UCSD-AML1 (cell line): Measurements from ENCODE around the gene ESPNL.
"Not testable (repeated sequence)": the region's sequence is repeated elsewhere in the genome, so short reads cannot be mapped to it uniquely, and the experiment has no call there.

Source experiments
- DNase-seq: peaks from one replicate; lab custom pipeline; 2025; ENCODE audit not compliant: unreplicated experiment; lab: John Stamatoyannopoulos, UW

Gene ESPNL

DNA sequence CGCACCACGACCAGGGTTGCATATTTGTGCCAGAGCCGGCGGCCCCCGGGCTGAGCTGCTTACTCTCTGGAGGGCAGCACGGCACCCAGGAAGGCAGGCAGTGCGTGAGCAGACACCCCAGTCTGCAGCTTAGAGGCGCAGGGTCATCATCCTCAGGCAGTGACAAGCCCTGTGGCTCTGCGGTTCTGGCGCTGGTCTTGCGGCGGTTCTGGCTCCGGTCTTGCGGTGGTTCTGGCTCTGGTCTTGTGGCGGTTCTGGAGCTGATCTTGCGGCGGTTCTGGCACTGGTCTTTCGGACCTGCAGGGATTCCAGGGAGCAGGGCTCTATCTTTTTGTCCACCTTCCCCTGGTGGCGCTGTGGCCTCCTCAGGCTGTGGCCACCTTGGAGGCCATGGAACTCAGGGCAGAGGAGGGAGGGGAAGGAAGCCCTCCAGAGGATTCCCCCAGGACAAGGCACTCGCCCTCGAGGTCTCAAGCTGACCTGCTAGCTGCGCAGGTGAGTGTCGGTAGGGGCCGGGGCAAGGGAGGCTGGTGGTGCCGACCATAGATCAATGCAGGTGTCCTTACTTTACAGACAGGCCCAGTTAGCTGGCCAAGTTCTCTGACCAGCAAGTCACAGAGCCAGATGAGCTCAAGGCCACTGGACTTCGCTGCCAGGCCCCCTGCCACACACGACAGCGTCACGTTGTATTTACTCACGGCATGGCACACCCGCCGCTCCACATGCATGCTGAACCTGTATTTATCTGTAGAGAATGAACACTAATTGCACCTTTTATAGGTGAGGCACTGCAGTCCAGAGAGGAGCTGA is 14.9 kb downstream of the ESPNL start:
- no peak for DNase-seq

DNA sequence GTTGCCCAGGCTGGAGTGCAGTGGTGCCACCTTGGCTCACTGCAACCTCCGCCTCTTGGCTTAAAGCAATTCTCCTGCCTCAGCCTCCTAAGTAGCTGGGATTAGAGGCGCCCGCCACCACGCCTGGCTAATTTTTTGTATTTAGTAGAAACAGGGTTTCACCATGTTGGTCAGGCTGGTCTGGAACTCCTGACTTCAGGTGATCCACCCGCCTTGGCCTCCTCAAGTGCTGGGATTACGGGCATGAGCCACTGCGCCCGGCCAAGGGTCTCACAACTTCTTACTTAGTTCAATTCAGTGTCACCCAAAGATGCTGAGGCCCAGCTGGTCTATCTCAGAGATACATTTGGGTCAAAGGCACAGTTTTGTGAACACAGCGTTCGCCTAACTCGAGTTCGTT is 15.6 kb downstream of the ESPNL start:
- not testable (repeated sequence) for DNase-seq

DNA sequence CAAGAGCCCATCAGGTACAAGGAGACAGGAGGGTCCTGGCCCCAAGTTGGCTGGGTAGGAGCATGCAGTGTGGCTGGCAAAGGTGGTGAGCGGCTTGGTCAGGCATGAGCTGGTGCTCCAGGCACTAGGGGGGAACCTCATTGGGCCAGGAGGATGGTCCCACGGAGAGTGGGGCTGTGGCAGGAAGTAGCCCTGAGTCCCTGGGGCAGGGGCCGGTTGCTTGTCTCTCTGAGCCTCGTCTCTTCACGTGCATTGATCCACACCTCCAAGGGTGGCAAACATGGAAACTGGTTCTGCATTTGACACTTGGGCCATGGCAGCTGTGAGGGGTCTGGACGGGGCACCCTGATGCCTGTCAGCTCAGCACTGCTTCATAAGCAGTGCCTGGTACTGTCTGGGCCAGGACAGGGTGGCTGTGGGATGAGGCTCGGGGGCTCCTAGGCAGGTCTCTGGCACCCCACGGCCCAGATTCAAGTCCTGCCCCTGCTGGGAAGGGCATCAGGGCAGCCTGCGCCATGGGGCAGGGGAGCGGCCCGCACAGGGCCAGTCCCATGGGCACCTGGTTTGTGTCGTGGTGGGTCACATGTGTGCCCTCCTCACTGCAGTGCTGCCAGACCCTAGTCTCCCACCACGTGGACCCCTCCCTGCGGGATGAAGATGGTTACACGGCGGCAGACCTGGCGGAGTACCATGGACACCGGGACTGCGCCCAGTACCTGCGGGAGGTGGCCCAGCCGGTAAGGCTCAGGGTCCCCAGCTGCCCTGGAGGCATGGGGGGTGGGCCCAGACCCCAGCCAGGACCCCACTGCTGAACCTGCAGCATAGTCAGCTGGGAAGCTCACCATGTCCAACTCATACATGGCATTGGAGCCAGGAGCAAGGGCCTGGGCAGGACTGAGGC is 16.4 kb downstream of the ESPNL start:
- DNase-seq = no peak

DNA sequence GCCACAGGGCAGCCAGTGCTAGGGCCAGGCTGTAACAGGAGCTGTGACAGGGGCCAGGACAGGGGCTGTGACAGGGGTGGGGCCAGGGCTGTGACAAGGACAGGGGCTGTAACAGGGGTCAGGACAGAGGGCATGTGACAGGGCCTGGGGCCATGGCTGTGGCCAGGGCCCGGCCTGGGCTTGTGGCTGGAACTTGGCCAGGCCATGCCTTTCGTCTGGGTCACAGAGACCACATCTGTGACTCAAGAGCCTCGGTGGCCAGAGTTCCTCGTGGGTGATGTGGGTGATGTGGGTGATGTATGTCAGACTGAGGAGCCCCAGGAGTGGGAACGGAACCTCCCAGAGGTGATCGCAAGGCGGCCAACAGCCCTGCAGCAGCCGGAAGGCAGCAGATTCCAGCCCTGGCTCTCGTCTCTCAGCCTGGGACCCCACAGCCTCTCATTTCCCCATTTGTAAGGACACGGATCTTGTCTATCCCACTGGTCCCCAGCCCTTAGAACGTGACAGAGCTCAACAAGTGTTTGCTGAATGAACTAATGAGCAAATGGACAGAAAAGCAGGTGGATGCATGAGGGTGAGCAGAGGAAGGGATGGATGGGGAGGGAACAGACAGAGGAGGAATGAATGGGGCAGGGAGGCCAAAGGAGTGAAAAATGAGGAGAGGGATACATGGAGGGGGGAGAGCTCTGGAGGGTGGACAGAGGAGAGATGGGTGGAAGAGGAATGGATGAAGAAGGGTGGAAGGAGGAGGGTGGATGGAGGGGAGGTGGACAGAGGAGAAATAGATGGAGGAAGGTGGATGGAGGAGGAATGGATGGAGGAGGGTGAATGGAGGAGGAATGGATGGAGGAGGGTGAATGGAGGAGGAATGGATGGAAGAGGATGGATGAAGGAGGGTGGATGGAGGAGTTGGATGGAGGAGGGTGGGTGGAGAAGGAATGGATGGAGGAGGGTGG is 17.3 kb downstream of the ESPNL start:
- no peak for DNase-seq

DNA sequence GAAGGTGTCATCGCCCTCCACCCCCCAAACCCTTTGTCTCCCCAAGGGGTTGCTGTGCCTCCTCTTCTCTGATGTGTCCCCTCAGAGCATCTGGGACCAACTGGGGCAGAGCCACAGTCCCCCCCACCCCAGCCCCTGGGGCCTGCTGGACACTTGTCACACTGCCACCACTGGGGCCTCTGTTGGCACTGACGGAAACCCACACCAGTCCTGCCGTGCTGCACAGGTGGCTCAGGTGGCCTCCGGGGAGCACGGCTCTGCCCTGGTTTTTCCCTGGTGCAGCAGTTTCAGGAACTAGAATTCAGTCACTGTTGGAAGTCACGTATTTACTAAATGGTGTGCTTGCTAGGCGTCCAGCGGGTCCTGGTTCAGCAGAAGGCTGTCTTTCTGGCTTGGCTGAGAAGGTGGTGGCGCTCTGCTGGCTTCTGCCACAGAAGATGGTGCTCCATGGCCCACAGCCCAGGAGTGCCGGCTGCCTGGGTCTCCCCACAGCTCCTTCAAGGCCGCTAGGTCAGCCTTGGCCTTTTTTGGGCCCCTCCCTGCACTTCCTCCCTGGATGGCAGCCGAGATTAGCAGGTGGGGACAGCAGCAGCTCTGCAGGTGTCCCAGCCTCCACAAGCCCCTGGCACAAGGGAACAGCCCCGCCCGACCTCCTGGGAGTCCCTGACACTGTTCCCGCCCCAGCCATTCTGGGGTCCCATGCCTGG is 19.8 kb downstream of the ESPNL start:
- DNase-seq = no peak

DNA sequence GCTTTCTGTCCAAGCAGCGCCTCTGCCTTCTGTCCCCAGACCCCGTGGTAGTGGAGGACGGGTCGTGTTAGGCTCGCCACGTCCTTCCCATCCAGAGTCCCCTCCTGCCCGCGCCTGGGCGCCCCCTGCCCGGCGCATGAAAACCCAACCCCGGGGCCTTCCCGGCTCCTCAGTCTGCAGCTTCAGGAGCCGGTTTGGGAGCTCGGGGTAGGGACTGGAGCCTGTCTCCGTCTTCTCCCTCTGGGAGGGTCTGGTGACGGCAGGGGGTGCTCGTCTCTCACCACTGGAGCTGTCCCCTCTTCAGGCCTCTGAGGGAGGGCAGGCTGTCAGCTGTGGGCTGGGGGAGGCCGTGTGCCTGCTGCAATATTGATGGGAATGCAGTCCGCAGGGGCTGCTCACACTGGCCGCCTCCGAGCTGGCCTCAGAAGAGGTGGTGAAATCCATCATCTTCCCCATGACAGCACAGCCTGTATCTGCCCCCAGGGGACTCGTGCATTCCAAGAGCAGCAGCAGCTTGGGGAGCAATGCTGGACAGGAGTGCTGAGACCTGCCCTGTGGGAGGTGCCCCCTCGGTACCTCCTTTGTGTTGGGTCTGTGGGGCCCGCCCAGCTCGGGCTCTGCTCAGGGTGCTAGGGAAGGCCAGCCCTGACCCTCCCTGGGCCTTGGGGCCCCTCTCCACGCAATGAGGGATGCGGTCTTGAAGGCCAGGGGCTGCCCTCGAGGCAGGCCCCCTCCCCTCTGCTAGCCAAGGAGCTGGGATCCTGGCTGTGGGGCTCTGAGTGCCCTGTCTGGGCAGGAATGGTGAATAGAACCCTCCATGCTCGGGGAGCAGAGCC is 20.5 kb downstream of the ESPNL start:
- DNase-seq = no peak

DNA sequence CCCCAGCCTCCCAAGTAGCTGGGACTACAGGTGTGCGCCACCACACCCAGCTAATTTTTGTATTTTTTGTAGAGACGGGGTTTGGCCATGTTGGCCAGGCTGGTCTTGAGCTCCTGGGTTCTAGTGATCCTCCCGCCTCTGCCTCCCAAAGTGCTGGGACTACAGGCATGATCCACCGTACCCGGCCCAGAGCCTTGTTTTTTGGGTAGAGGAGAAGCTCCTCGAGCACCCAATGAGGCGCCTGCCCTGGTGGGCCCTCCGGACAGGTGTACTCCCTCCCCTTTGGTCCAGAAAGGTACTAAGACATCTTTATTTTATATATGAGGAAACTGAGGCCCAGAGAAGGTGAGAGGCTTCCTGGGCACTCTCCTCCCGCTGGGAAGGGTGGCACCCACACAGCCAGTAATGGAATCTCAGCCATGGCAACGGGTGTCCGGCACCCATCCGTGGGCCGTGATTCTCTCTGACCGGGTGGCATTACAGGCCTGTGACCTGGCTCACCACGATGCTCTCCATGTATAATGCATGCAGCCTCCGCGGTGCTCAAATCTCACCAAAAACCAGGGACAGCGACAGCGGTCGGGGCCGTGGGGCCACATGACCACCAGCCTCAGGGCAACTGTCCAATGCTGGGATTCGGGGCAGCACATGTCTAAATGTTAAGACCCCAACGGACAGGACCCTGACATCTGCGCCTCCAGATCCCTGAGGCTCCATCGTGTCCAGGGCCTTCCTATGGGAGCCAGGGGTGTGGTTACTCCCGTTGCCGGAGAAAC is 21.6 kb downstream of the ESPNL start:
- DNase-seq = no peak

DNA sequence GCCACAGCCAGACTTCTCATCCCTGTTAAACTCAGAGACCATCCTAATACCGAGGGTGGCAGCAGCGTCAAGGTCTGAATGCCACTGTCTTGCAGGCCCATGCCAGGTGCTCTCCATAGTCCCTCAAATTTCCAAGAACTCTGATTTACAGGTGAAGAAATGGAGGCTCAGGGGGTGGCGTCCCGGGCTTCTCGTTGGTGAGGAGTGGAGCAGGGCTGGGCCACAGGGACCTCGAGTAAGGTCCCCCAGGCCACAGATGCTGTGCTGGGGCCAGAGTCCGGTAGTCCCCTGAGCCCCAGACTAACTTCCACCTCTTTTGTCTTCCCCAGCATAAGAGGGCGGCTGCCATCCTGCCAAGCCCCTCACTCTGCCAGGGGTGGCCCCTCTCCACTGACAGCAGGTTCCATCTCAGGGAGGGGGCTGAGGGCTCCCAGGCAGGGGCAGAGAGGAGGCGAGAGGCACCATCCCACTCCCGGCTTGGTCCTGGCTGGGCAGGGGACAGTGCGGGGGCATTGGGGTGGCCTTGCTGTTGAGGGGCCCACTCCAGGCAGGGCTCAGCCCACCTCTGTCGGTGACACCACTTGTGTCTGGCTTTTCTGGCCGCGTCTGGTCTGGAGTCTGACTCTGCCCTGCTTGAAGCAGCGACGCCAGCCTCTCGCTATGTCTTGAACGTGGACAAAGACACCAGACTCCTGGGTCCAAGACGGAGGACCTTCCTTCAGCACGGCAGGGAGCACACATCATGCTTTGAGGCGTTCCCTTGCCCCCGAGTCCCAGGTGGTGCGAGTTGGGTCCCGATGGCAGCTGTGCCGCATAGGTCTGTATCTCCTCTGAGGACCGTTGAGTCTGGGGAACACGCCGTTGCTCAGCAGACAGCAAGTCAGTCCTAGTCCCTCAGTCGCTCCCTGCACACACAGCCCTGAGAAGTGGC is 22.4 kb downstream of the ESPNL start:
- DNase-seq = no peak

DNA sequence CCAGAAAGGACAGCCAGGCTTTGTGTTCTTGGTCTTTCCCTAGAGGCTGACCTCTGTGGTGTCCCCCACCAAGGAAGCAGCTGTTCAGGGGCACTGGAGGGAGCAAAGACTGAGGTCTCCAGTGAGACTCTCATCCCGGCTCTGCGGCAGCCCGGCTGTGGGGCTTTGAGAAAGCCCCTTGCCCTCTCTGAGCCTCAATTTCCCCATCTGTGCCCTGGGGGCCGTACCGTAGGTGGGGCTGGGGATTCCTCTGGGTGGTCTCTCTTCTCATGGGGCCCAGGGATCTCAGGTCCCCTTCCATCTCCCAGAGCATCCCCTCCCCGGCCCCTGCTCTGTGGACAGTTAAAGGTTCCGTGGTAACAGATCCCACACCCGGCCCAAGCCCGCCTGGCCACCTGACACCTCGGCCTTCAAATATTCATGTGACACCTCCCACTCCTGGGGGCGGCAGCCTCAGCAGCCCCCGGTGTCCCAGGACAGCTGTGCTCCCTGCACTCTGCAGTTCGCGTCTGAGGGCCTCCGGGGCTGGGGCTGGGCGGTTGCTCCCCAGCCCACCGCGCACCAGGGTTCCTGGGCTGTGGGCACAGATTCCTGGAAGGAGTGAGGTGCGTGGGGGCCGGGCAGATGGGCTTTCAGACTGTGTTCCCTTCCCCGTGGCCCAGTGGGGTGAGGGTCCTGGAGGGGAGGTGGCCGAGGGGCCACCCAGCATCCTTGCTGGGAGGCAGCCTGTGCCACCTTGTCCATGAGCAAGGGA is 23.3 kb downstream of the ESPNL start:
- DNase-seq = no peak

DNA sequence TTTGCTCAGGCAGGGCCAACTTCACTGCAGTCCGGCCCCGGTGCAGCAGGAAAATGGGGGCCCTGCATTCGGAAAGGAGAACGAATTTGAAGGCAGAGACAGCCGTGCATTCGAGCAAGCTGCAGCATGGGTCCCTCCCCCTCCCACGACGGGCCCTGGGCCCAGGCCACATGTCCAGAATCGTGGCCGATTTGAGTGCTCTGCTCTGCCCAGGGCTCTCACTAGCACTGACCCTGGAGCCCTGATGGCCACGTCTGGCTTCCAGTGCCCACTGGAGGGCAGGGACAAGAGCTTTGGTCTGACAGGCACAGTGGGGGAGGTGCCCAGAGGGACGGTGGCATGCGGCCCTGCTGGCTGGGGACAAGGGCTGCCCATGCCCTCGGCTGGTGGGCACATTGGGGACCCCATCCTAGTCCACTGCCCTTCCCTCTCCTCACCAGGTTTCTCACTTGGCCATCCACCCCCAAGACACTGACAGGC is 23.9 kb downstream of the ESPNL start:
- no peak for DNase-seq

DNA sequence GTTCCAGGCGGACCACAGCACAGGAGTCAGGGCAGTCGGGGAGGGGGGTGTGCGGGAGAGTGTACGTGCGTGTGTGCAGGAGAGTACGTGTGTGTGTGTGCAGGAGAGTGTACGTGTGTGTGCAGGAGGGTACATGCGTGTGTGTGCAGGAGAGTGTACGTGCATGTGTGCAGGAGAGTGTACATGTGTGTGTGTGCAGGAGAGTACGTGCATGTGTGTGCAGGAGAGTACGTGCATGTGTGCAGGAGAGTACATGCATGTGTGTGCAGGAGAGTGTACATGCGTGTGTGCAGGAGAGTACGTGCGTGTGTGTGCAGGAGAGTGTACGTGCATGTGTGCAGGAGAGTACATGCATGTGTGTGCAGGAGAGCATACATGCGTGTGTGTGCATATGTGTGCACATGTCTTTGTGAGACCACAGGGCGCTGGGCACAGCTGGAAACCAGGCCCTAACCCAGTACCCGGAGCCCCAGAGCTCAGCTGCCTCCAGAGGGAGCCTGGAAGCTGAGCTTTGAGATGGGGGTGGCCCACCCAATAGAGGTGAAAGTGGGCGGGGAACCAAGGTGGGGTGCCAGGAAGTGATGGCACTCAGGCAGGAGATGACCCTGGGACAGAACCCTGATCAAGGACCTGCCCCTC is 24.5 kb downstream of the ESPNL start:
- no peak for DNase-seq

DNA sequence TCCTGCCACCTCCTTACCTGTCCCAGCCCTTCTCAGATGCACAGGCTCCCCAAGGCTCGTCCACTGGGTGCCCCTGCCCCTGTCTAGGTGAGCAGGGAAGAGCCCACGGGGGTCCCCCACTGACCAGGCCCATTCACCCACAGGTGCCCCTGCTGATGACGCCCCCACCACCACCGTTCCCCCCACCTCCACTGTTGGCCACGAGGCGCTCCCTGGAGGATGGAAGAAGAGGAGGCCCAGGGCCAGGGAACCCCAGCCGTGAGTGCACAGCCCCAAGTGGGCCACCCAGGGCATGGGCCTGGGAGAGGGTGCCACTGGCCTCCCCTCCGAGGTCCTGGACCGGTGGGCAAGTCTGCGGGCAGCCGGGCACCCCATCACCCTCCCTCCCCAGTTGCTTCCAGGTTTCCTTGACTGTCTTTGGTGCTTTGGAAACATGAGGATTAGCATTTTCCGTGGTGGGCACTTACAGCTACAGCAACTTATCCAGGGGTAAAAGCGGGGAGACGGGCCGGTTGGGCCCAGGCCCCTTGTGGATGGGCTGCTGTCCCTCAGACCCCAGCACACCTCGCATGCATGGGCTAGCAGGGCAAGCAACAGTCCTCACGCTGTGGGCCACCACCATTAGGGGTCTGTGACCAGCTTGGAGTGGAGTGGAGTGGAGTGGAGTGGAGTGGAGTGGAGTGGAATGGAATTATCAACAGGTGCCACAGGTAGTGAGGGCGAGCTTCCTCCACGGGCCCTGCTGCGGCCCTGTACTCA is 25.2 kb downstream of the ESPNL start:
- DNase-seq = no peak

DNA sequence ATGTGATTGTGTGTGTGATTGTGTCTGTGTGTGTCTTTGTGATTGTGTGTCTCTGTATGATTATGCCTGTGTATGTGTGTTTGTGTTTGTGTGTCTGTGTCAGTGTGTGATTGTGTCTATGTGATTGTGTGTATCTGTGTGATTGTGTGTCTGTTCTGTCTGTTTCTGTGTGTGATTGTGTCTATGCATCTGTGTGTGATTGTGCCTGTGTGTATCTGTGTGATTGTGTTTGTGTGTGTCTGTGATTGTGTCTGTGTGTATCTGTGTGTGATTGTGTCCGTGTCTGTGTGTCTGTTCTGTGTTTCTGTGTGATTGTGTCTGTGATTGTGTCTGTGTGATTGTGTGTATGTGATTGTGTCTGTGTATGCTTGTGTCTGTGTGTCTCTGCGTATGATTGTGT is 26.2 kb downstream of the ESPNL start:
- no peak for DNase-seq

DNA sequence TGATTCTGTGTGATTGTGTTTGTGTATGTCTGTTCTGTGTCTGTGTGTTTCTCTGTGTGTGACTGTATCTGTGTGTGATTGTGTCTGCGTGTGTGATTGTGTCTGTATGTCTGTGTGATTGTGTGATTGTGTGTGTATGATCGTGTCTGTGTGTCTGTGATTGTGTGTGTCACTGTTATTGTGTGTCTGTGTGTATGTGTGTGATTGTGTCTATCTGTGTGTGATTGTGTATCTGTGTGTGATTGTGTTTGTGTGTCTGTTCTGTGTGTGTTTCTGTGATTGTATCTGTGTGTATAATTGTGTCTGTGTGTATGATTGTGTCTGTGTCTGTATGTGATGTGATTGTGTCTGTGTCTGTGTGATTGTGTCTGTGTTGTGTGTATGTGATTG is 26.6 kb downstream of the ESPNL start:
- no peak for DNase-seq

DNA sequence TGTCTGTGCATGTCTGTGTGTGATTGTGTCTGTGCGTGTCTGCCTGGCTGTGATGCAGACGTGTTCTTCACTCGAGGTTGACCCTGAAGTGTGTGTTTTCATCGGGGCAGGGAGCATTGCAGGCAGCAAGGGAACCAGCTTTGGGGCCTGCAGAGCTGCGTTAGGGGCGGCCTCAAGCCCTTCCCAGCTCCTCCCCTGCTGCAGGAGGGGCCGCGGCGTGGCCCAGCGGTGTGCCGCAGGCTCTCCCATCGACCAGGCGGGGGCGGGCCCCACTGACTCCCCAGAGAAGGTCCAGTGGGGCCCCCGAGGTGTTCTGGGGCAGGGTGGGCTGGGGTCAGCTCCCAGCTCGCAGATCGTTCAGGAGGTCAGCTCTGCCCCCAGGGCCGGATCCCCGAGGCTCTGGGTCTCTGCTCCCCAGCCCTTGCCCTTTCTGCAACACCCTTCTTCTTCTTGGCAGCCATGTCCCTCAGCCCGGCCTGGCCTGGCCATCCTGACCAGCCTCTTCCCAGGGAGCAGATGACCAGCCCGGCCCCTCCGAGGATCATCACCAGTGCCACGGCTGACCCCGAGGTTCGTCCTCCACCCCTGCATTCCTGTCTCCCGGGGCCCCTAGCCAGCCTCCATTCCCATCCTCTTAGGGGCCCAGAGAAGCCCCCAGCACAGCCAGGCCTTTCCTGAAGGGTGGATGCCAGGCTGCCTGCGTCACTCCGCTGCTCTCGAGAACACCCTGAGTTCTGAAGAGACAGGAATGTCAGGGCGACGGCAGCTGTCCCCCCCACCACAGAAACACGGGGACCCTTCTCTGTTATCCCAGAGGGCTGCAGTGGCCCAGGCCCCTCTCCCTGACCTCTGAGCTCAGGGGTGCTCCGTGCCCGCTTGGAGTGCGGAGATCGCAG is 27.3 kb downstream of the ESPNL start:
- DNase-seq = no peak
